ENCODE measurements around the gene AIFM3. TPM values are rescaled to one million over a fixed set of nuclear protein-coding genes. Genes with fewer than 3 reads are reported as not detected.
"Not testable (repeated sequence)": the region's sequence is repeated elsewhere in the genome, so short reads cannot be mapped to it uniquely, and the experiment has no call there.

AIFM3 gene
- total RNA-seq, 2 donors from 2014 or later = 1.4 to 1.8 TPM

DNA sequence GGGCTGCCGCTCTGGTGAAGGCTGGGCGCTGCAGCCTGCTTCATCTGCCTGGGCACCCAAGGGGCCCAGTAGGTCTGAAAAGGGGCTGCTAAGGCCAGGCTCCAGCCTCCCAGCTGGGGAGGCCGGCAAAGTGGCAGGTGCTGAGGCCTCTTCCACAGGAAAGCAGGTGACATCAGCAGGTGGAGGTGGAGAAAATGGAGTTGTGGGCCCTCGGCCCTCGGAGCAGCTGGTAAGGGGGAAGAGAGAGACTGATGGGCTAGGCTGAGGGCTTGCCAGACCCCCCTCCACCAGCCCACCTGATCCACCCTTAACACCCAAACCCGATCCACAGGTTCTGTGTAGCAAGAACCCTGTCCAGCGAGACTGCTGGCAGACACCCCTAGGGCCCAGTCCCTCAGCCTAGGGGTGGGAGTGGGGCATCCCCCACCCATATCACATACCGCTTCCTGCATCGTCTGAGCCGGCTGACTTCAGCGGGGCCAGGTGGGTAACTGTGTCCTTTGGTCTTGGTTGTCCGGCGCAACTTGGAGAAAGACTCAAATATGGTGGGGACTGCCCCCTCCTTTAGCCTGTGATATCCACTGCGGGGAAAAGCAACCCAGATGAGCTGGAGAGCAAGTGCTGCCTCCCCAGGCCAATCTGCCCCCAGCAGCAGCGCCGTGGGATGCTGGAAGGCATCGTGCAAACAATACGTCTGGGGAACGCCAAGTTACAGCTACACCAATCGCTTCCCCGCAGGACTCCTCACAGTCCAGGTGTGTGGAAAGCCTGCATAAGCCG lies 33.3 kb downstream of the AIFM3 start:
- Histone ChIP-seq H3K4me1 (replicated peaks) (peaks cover 16% of the 10 kb centered on the region), H3K27me3 (replicated peaks; ENCODE audit: insufficient read depth) (no peaks in the 10 kb centered on the region), H3K36me3 (peaks cover 0 to 11% of the 10 kb centered on the region in 2 donors), H3K27ac (peak overlapping the region; percentile 96 to 97), H3K9me3 (no peaks in the 10 kb centered on the region), H3K4me3 (peak overlapping the region; percentile 57 to 66)
- no peak for DNase-seq (ENCODE audit: low spot score)
- TF ChIP-seq POLR2A (IDR thresholded peaks at IDR 0.05) (no peak), POLR2AphosphoS5 (IDR thresholded peaks at IDR 0.05) (no peak)
- TF ChIP-seq, protein P1, sequence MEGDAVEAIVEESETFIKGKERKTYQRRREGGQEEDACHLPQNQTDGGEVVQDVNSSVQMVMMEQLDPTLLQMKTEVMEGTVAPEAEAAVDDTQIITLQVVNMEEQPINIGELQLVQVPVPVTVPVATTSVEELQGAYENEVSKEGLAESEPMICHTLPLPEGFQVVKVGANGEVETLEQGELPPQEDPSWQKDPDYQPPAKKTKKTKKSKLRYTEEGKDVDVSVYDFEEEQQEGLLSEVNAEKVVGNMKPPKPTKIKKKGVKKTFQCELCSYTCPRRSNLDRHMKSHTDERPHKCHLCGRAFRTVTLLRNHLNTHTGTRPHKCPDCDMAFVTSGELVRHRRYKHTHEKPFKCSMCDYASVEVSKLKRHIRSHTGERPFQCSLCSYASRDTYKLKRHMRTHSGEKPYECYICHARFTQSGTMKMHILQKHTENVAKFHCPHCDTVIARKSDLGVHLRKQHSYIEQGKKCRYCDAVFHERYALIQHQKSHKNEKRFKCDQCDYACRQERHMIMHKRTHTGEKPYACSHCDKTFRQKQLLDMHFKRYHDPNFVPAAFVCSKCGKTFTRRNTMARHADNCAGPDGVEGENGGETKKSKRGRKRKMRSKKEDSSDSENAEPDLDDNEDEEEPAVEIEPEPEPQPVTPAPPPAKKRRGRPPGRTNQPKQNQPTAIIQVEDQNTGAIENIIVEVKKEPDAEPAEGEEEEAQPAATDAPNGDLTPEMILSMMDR (IDR thresholded peaks at IDR 0.05) = no peak
- 31% methylated on average over 21 of the region's 22 CpGs for WGBS
- intact Hi-C loops (cut with DNase I) = loop anchor here (5.0 kb wide), 1 partner anchor 83 kb away; the partner anchor contains the start of gene CRKL

DNA sequence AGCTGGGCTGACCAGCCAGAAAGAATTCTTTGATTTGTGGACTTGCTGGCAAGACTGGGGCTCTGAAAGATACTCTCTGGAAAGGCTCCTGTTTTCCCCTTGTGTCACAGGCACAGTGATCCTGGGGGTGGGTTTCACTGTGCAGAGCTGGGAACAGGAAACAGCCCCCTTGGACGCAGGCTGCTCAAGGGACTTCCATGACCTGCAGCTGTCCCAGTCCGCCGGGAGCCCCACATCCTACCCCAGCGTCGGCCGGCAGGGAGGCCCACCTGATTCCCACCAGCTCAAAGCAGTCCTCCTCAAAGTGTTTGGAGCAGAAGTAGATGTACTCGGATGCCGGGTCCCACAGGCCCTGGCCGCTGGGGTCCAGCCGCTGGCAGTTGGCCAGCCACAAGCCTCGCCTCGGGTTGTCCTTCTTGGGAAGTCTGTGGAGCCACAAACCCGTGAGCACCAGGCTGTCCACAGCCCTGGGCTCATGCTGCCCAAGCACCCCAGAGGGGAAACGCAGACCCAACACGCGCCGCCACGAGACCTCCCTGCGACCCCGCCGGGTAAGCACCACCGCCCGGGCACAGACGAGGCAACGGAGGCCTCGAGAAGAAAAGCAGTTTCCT lies 34.0 kb downstream of the AIFM3 start:
- Histone ChIP-seq H3K9me3 (no peaks in the 10 kb centered on the region), H3K4me3 (peak overlapping the region; percentile 57 to 66), H3K27me3 (replicated peaks; ENCODE audit: insufficient read depth) (no peaks in the 10 kb centered on the region), H3K36me3 (peaks cover 0 to 11% of the 10 kb centered on the region in 2 donors), H3K4me1 (replicated peaks) (peaks cover 16% of the 10 kb centered on the region), H3K27ac (peak overlapping the region; percentile 96 to 97)
- TF ChIP-seq POLR2A (IDR thresholded peaks at IDR 0.05) = no peak
- TF ChIP-seq, protein P1 (IDR thresholded peaks at IDR 0.05) = no peak
- no peak for TF ChIP-seq POLR2AphosphoS5 (IDR thresholded peaks at IDR 0.05)
- 3% methylated on average over 18 of the region's 26 CpGs for WGBS
- no peak for DNase-seq (ENCODE audit: low spot score)
- intact Hi-C loops (cut with DNase I) = loop anchor here (5.0 kb wide), 1 partner anchor 84 kb away; the partner anchor contains the start of gene CRKL

DNA sequence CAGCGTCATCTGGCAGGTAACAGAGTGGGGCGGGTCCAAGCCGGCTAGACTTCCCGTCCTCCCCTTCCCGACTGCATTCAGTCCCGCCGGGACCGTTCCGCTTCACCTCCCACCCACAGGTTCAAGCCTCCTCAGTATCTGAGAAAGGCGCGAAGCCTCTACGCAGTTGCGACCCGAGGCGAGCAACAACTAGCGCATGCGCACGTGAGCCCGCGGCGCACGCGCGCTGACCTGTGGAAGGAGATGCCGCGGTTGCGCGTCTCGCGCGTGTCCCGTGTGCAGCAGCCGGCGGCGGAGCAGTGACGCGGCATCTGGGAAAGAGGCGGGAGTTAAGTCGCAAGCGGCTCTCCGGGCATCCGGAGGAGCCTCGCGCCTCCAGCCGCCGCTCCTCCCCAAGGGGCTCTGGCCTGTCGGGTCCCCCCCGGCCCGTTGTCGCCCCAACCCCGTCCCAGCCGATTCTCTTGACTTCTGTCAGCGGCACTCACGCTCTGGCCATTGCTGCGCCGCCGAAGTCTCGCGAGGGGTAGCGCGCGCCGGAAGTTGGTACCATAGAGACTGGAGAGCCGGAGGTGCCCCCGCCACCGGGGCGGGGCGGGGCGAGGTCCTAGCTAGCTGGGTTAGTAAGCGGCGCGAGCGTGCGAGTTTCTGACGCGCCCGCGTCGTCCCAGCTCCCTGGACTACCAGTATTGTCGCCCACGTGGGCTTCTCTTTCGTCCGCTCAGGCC lies 34.7 kb downstream of the AIFM3 start, which contains the start of gene THAP7:
Gene THAP7 (minus strand): TSS at position 518 of the 725 bp plus-strand sequence. CDS start 207 bp downstream, at position 311.
- intact Hi-C loops (cut with DNase I) = loop anchor here (5.0 kb wide), 1 partner anchor 84 kb away; the partner anchor contains the start of gene CRKL
- H3K4me3 ChIP-seq = peak within 1 kb of the TSS; percentile 57 to 66
- no peaks in the 10 kb centered on the region for H3K9me3 ChIP-seq
- peaks cover 0 to 11% of the 10 kb centered on the region in 2 donors for H3K36me3 ChIP-seq
- H3K27me3 ChIP-seq (replicated peaks; ENCODE audit: insufficient read depth) = no peaks in the 10 kb centered on the region
- TF ChIP-seq POLR2AphosphoS5 (IDR thresholded peaks at IDR 0.05) (peak; percentile 92), POLR2A (IDR thresholded peaks at IDR 0.05) (peak; percentile 68)
- TF ChIP-seq, protein P1 (IDR thresholded peaks at IDR 0.05) = no peak
- H3K4me1 ChIP-seq (replicated peaks) = peaks cover 16% of the 10 kb centered on the region
- peak; percentile 95 for DNase-seq (ENCODE audit: low spot score)
- WGBS = 1% methylated on average over 73 of the region's 83 CpGs
- H3K27ac ChIP-seq = peak within 1 kb of the TSS; percentile 96 to 97

DNA sequence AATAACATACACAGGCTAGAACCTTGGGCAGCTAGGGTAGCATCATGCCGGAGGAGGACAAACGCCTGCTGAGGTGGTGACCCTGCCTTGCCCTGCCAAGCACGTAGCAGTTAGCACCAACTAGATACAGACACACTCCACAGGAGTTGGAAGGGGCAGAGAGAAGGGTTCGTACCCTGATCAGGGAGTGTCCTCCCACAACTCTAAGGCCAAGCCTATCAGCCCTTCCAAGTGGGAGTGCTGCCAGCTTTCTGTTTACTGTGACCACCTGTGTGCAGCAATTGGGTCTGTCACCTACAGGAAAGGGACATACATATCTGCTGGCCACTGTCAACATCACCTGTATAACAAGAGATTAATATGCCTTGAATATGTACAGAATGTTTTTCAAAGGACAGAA lies 36.7 kb downstream of the AIFM3 start:
- 71% methylated on average over 4 of the region's 4 CpGs for WGBS
- Histone ChIP-seq H3K9me3 (no peaks in the 10 kb centered on the region), H3K27ac (no peak overlapping the region), H3K36me3 (peaks cover 0 to 4% of the 10 kb centered on the region in 2 donors), H3K4me1 (replicated peaks) (peaks cover 16% of the 10 kb centered on the region), H3K4me3 (no peak overlapping the region), H3K27me3 (replicated peaks; ENCODE audit: insufficient read depth) (no peaks in the 10 kb centered on the region)
- no peak for TF ChIP-seq POLR2A (IDR thresholded peaks at IDR 0.05)
- TF ChIP-seq POLR2AphosphoS5 (IDR thresholded peaks at IDR 0.05) = no peak
- TF ChIP-seq, protein P1 (IDR thresholded peaks at IDR 0.05) = no peak
- intact Hi-C loops (cut with DNase I) = loop anchor here (5.0 kb wide), 1 partner anchor 86 kb away; the partner anchor contains the start of gene CRKL
- DNase-seq (ENCODE audit: low spot score) = no peak

DNA sequence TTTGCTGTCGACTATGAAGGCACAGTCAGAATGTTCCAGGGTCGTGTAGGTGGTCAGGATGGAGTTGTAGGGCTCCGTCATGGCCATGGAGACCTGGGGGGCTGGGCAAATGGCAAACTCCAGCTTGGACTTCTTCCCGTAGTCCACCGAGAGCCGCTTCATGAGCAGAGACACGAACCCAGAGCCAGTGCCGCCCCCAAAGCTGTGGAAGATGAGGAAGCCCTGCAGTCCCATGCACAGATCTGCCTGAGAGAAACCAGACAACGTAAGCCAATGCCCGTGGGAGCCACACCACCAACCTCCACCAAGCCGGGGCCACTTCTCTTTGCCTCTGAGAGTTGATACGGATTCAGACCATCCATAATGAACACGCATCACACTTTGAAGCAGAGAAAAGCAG lies 42.2 kb downstream of the AIFM3 start:
- H3K27ac ChIP-seq; H3K4me1 ChIP-seq (replicated peaks); H3K4me3 ChIP-seq; intact Hi-C loops (cut with DNase I); H3K27me3 ChIP-seq (replicated peaks; ENCODE audit: insufficient read depth); H3K9me3 ChIP-seq; DNase-seq (ENCODE audit: low spot score); H3K36me3 ChIP-seq: not testable (repeated sequence)
- 83% methylated on average over 13 of the region's 13 CpGs for WGBS
